Lower leg skin (tissue), 4 donors: ENCODE data around the gene FMNL3. TPM values are rescaled to one million over a fixed set of nuclear protein-coding genes. Genes with fewer than 3 reads are reported as not detected.
A peak's percentile ranks its signal among the peaks of the same experiment; 100 is the strongest.

Experiments used
- DNase-seq, 2 donors: peaks; one replicate each; pipeline ENCODE4 v3.0.0-alpha.2; 2019; ENCODE audit warnings: low spot score in 2 of 2
- H3K4me3 ChIP-seq: fragments of 200-600 bp; sonication (generic); 2 replicates; pipeline ENCODE4 v1.5.1; 2017; ENCODE audit warnings: mild to moderate bottlenecking, low read depth; ENCODE audit not compliant: poor library complexity, severe bottlenecking
- POLR2A ChIP-seq, 2 donors: fragments of 450-650 bp; IDR thresholded peaks; one replicate each; pipeline ENCODE4 v1.6.1; 2016 to 2017; ENCODE audit warnings: antibody characterized with exemption in 2 of 2, mild to moderate bottlenecking in 1 of 2, moderate library complexity in 1 of 2
- WGBS, 2 donors: methylation state at CpG; one replicate each; pipeline ENCODE4 v1.1.5; 2018; 5-methylcytosine and 5-hydroxymethylcytosine counted together
- intact Hi-C: fragments of 100-400 bp; cut with DNase I; formaldehyde crosslinking; loops from one replicate; pipeline ENCODE4 v1.15.0; 2023; ENCODE audit warnings: low total_unique reads
- total RNA-seq, 4 donors: library from RNA; depleted of rRNA; stranded (reverse); fragments of >200 nt; gene quantifications; one replicate each; pipeline ENCODE4 v1.1.0, GENCODE V29; 2016
- TF ChIP-seq, protein P1 (sequence below), 3 donors: fragments of 450-650 bp; IDR thresholded peaks; one replicate each; pipeline ENCODE4 v1.5.1; 2016; ENCODE audit warnings: antibody characterized with exemption in 3 of 3, mild to moderate bottlenecking in 3 of 3, moderate library complexity in 2 of 3

The FMNL3 gene
- total RNA-seq, 4 donors from 2014 or later, result 4.3 to 12.5 (median 6.9) TPM

DNA sequence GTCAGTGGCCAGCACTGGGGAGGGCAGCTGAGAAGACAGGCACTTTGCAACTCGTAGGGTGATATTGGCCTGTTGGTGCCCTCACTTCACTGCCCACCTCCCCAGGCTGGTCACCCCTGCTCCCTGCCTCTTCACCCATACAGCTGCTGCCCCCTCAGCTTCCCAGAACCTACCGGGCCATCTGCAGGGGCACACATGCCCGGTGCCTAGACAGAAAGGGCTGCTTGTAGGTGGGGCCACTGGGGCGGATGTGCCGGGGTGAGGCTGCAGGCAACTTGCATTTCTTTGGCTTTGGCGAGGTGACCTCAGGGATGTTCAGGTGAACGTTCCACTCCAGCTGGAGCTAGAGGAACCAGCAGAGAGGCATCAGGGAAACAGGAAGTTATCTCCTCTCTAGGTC is 118.9 kb downstream of the FMNL3 start:
- WGBS, 2 donors, result 90 to 92% methylated on average over 7 of the region's 7 CpGs
- intact Hi-C loops, result no loop called here
- no peak for TF ChIP-seq POLR2A (IDR thresholded peaks at IDR 0.05)
- TF ChIP-seq, protein P1, sequence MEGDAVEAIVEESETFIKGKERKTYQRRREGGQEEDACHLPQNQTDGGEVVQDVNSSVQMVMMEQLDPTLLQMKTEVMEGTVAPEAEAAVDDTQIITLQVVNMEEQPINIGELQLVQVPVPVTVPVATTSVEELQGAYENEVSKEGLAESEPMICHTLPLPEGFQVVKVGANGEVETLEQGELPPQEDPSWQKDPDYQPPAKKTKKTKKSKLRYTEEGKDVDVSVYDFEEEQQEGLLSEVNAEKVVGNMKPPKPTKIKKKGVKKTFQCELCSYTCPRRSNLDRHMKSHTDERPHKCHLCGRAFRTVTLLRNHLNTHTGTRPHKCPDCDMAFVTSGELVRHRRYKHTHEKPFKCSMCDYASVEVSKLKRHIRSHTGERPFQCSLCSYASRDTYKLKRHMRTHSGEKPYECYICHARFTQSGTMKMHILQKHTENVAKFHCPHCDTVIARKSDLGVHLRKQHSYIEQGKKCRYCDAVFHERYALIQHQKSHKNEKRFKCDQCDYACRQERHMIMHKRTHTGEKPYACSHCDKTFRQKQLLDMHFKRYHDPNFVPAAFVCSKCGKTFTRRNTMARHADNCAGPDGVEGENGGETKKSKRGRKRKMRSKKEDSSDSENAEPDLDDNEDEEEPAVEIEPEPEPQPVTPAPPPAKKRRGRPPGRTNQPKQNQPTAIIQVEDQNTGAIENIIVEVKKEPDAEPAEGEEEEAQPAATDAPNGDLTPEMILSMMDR (IDR thresholded peaks at IDR 0.05), result no peak
- H3K4me3 ChIP-seq, result no peak overlapping the region
- DNase-seq, result peak in 1 of 2 donors; percentile 69

DNA sequence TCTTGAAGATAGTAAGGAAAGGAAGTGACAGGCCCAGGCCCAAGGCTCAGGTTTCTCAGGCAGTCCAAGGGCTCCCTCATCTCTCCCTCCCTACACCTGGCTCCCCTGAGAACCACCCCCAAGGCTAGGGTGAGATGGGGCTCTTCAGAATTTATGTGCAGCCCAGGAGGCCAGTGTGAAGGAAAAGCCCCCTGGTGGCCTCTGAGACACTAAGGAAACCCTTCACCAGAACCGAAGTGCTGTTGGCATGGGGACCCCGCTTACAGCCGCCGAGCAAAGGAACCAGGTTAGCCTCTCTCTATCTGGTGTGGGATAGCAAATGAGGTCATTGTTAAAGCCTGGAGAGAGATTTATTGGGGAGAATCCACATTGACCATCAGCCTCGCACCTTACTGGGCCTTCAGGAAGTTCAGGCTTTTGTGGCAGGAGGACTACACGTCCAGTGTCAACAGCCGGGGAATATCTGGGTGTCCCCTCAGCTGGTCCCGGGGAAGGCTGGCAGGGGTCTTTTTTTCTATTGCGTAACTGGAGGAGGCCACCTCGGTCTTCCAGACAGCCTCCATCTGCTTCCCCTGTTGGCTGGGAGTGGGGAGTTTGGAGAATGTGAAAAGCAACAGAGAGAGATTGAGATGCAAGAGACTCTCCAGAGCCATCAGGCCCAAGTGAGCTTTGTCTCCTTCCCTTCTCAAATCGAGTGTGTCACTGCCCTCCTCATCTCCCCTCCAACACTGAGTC is 119.9 kb downstream of the FMNL3 start:
- H3K4me3 ChIP-seq, result no peak overlapping the region
- WGBS, 2 donors, result 88 to 94% methylated on average over 11 of the region's 11 CpGs
- intact Hi-C loops, result no loop called here
- TF ChIP-seq POLR2A (IDR thresholded peaks at IDR 0.05), result no peak
- TF ChIP-seq, protein P1 (IDR thresholded peaks at IDR 0.05), result no peak
- DNase-seq, result peak in 1 of 2 donors; percentile 49

Other genes starting within 250 kb of the FMNL3 start
- gene KCNH3, start 168.4 kb downstream of the FMNL3 start, total RNA-seq, result 1 to 10 TPM in 1 of 4 donors, under 1 TPM in 1, not detected in 2; 0.17 to 1.1 TPM
- 10 to 100 TPM; 38.5 to 53.8 (median 41.5) TPM for gene MCRS1, start 139.3 kb downstream of the FMNL3 start, total RNA-seq
- 1 to 10 TPM in 1 of 4 donors, under 1 TPM in 3; 0.21 to 1.1 (median 0.57) TPM for gene FAM186B, start 101.8 kb downstream of the FMNL3 start, total RNA-seq
- 10 to 100 TPM; 15.6 to 22.2 (median 17.5) TPM for gene PRPF40B, start 83.8 kb downstream of the FMNL3 start, total RNA-seq
- gene TMBIM6, start 34.2 kb upstream of the FMNL3 start, total RNA-seq, result 100 to 1,000 TPM; 238 to 407 (median 319) TPM
- 10 to 100 TPM in 1 of 4 donors, 1 to 10 TPM in 3; 6.1 to 12.9 (median 9.0) TPM for gene NCKAP5L, start 121.0 kb upstream of the FMNL3 start, total RNA-seq
- 1 to 10 TPM; 3.2 to 7.4 (median 6.3) TPM for gene BCDIN3D, start 135.7 kb upstream of the FMNL3 start, total RNA-seq
- under 1 TPM in 3 of 4 donors, not detected in 1; 0.08 to 0.91 (median 0.17) TPM for gene FAIM2, start 196.5 kb upstream of the FMNL3 start, total RNA-seq
- gene AQP2, start 243.3 kb upstream of the FMNL3 start, total RNA-seq, result under 1 TPM in 1 of 4 donors, not detected in 3; 0.36 TPM